ENCODE data around the gene APOL4.
"Not testable (repeated sequence)": the region's sequence is repeated elsewhere in the genome, so short reads cannot be mapped to it uniquely, and the experiment has no call there.

The APOL4 gene

GRCh38 chr22:36204632-36205015, 3.0 kb upstream of the APOL4 start:
- Histone ChIP-seq H3K79me2 (ENCODE audit: insufficient read depth, low read length) (no peaks in the 10 kb centered on the region), H3K27me3 (ENCODE audit: insufficient read depth, low read length) (no peaks in the 10 kb centered on the region), H3K4me3 (ENCODE audit: low read depth, low read length, poor library complexity, severe bottlenecking) (no peak overlapping the region), H4K20me1 (ENCODE audit: insufficient read depth, low read length) (no peaks in the 10 kb centered on the region), H3K4me1 (ENCODE audit: insufficient read depth, low read length, severe bottlenecking) (peaks cover 13% of the 10 kb centered on the region), H3K9ac (ENCODE audit: low read length) (no peak overlapping the region), H3K9me2 (ENCODE audit: low read depth, low read length) (no peaks in the 10 kb centered on the region), H3K36me3 (ENCODE audit: insufficient read depth, low read length) (0 out of 2 replicates have a peak, but pooled peaks cover 3% of the 10 kb centered on the region), H3K4me2 (ENCODE audit: low read length) (no peak overlapping the region), H3K9me3 (ENCODE audit: low read length) (no peaks in the 10 kb centered on the region), H3K27ac (ENCODE audit: low read depth, low read length, poor library complexity, severe bottlenecking) (no peak overlapping the region), H2AFZ (ENCODE audit: low read length) (no peak overlapping the region), H3F3A (ENCODE audit: insufficient read depth, low read length) (no peaks in the 10 kb centered on the region)
- TF ChIP-seq, protein P1, sequence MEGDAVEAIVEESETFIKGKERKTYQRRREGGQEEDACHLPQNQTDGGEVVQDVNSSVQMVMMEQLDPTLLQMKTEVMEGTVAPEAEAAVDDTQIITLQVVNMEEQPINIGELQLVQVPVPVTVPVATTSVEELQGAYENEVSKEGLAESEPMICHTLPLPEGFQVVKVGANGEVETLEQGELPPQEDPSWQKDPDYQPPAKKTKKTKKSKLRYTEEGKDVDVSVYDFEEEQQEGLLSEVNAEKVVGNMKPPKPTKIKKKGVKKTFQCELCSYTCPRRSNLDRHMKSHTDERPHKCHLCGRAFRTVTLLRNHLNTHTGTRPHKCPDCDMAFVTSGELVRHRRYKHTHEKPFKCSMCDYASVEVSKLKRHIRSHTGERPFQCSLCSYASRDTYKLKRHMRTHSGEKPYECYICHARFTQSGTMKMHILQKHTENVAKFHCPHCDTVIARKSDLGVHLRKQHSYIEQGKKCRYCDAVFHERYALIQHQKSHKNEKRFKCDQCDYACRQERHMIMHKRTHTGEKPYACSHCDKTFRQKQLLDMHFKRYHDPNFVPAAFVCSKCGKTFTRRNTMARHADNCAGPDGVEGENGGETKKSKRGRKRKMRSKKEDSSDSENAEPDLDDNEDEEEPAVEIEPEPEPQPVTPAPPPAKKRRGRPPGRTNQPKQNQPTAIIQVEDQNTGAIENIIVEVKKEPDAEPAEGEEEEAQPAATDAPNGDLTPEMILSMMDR (IDR thresholded peaks at IDR 0.05; ENCODE audit: low read length): no peak
- no peak for TF ChIP-seq EZH2 (IDR thresholded peaks at IDR 0.05; ENCODE audit: borderline replicate concordance, low read length)

DNA sequence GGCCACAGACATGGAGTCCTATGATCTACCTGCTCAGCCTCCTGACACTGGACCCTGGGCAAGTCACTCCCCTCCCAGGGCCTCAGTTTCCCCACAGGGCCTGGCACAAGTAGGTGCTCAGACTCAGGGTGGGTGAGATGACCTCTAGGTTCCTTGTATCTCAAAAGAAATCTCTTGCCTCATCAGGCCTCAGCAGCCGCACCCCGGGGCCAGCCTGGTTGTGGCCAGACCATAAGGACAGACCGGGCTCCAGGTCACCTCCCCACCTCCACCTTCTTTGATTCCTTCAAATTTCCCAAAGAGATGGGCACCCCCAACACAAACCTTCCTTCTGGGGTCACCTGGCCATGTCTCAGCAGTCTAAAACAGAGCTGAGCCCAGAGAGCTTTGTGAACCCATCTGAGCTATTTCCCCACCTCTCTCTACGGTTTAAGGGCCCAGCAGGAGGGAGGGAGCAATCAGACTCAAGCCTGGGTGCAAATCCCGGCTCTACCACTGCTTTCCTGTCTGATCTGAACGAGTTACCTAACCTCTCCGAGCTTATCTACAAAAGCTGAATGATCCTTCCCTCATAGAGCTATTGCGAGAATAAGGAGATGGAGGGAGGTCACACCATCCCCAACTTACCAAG, 2.5 kb upstream of the APOL4 start:
- Histone ChIP-seq H3F3A (ENCODE audit: insufficient read depth, low read length) (no peaks in the 10 kb centered on the region), H4K20me1 (ENCODE audit: insufficient read depth, low read length) (no peaks in the 10 kb centered on the region), H3K4me1 (ENCODE audit: insufficient read depth, low read length, severe bottlenecking) (peaks cover 13% of the 10 kb centered on the region), H3K9me2 (ENCODE audit: low read depth, low read length) (no peaks in the 10 kb centered on the region), H3K4me3 (ENCODE audit: low read depth, low read length, poor library complexity, severe bottlenecking) (no peak overlapping the region), H3K27ac (ENCODE audit: low read depth, low read length, poor library complexity, severe bottlenecking) (no peak overlapping the region), H3K79me2 (ENCODE audit: insufficient read depth, low read length) (no peaks in the 10 kb centered on the region), H3K9me3 (ENCODE audit: low read length) (no peaks in the 10 kb centered on the region), H3K9ac (ENCODE audit: low read length) (no peak overlapping the region), H3K4me2 (ENCODE audit: low read length) (no peak overlapping the region), H3K36me3 (ENCODE audit: insufficient read depth, low read length) (0 out of 2 replicates have a peak, but pooled peaks cover 3% of the 10 kb centered on the region), H2AFZ (ENCODE audit: low read length) (no peak overlapping the region), H3K27me3 (ENCODE audit: insufficient read depth, low read length) (no peaks in the 10 kb centered on the region)
- TF ChIP-seq, protein P1 (IDR thresholded peaks at IDR 0.05; ENCODE audit: low read length): no peak
- no peak for TF ChIP-seq EZH2 (IDR thresholded peaks at IDR 0.05; ENCODE audit: borderline replicate concordance, low read length)

DNA sequence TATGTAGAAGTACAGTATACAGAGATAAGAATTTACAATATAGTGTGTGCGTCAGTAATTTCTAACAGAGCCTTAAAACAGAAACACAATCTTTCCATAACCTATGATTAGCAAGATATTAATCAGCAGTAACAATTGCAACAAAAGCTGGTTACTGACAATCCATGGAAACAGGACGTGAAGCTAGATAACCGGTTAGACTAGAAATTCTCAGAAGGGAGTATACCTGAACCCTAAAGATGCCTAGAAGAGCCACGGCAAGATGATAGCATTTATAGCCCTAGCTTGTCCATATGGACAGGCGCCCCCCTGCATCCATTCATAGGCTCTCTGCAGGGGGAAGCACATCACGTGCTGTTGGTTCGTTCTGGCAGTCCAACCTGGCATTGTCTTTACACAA, 1.8 kb upstream of the APOL4 start:
- H3K9me2 ChIP-seq (ENCODE audit: low read depth, low read length); H3K4me2 ChIP-seq (ENCODE audit: low read length): not testable (repeated sequence)

GRCh38 chr22:36202906-36203305, 1.3 kb upstream of the APOL4 start:
- not testable (repeated sequence) for H2AFZ ChIP-seq (ENCODE audit: low read length); H3K9me3 ChIP-seq (ENCODE audit: low read length); H4K20me1 ChIP-seq (ENCODE audit: insufficient read depth, low read length); H3K9me2 ChIP-seq (ENCODE audit: low read depth, low read length); H3K27me3 ChIP-seq (ENCODE audit: insufficient read depth, low read length); H3K4me2 ChIP-seq (ENCODE audit: low read length); H3K9ac ChIP-seq (ENCODE audit: low read length); H3F3A ChIP-seq (ENCODE audit: insufficient read depth, low read length); H3K79me2 ChIP-seq (ENCODE audit: insufficient read depth, low read length); H3K36me3 ChIP-seq (ENCODE audit: insufficient read depth, low read length); H3K27ac ChIP-seq (ENCODE audit: low read depth, low read length, poor library complexity, severe bottlenecking); H3K4me3 ChIP-seq (ENCODE audit: low read depth, low read length, poor library complexity, severe bottlenecking)
- H3K4me1 ChIP-seq (ENCODE audit: insufficient read depth, low read length, severe bottlenecking): peaks cover 21% of the 10 kb centered on the region

More for the DNA sequence above, 1.8 kb upstream of the APOL4 start:
- H3K4me1 ChIP-seq (ENCODE audit: insufficient read depth, low read length, severe bottlenecking): peaks cover 16% of the 10 kb centered on the region
- H3K36me3 ChIP-seq (ENCODE audit: insufficient read depth, low read length); H3K27me3 ChIP-seq (ENCODE audit: insufficient read depth, low read length); H4K20me1 ChIP-seq (ENCODE audit: insufficient read depth, low read length); H3K4me3 ChIP-seq (ENCODE audit: low read depth, low read length, poor library complexity, severe bottlenecking); H3K79me2 ChIP-seq (ENCODE audit: insufficient read depth, low read length); H2AFZ ChIP-seq (ENCODE audit: low read length); H3K9ac ChIP-seq (ENCODE audit: low read length); H3K27ac ChIP-seq (ENCODE audit: low read depth, low read length, poor library complexity, severe bottlenecking); H3F3A ChIP-seq (ENCODE audit: insufficient read depth, low read length); H3K9me3 ChIP-seq (ENCODE audit: low read length): not testable (repeated sequence)

GRCh38 chr22:36201025-36201424, 584 bp downstream of the APOL4 start:
- not testable (repeated sequence) for H4K20me1 ChIP-seq (ENCODE audit: insufficient read depth, low read length); H3K9me2 ChIP-seq (ENCODE audit: low read depth, low read length); H3K79me2 ChIP-seq (ENCODE audit: insufficient read depth, low read length); H3K36me3 ChIP-seq (ENCODE audit: insufficient read depth, low read length); H3K27me3 ChIP-seq (ENCODE audit: insufficient read depth, low read length); H3K9me3 ChIP-seq (ENCODE audit: low read length); H3K27ac ChIP-seq (ENCODE audit: low read depth, low read length, poor library complexity, severe bottlenecking); H3K4me3 ChIP-seq (ENCODE audit: low read depth, low read length, poor library complexity, severe bottlenecking); H3K9ac ChIP-seq (ENCODE audit: low read length); H2AFZ ChIP-seq (ENCODE audit: low read length); H3F3A ChIP-seq (ENCODE audit: insufficient read depth, low read length); H3K4me2 ChIP-seq (ENCODE audit: low read length)
- H3K4me1 ChIP-seq (ENCODE audit: insufficient read depth, low read length, severe bottlenecking): peaks cover 30% of the 10 kb centered on the region

All from OCI-LY1 (cell line).